Fibroblast of lung (primary cell): ENCODE data around the gene CP.

Experiments
- EZH2 ChIP-seq: IDR thresholded peaks from 2 replicates; pipeline ENCODE4 v1.5.1; 2012; ENCODE audit warnings: low read length, control low read depth, mild to moderate bottlenecking; ENCODE audit errors: missing control alignments
- TF ChIP-seq, protein P1 (sequence below), 2 donors: IDR thresholded peaks in 1 of 2; conservative IDR thresholded peaks in 1 of 2; 1 replicate in 1 of 2; 2 replicates in 1 of 2; pipeline ENCODE4 v1.5.1; 2011 to 2012; ENCODE audit warnings: low read length in 2 of 2, control low read depth in 1 of 2, inconsistent platforms in 1 of 2, low read depth in 1 of 2, mild to moderate bottlenecking in 1 of 2

DNA sequence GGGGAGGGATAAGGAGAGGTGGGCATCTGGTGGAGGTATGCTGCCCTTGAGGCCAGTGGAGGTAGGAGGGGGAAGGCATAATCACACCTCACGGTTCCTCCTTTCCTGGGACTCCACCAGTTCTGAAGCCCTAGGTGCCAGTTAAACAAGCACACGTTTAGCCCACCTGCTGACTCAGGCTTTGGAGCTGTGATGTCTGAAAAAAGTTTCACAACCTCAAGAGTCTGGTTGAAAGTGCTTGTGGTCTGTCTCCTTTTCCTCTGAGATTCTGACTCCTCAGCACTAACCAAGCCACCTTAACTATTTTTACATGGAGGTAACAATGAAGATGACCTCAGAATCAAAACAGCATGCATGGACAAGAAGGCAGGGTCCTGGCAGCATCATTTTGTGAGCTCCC lies 69.2 kb downstream of the CP start:
- TF ChIP-seq, protein P1, sequence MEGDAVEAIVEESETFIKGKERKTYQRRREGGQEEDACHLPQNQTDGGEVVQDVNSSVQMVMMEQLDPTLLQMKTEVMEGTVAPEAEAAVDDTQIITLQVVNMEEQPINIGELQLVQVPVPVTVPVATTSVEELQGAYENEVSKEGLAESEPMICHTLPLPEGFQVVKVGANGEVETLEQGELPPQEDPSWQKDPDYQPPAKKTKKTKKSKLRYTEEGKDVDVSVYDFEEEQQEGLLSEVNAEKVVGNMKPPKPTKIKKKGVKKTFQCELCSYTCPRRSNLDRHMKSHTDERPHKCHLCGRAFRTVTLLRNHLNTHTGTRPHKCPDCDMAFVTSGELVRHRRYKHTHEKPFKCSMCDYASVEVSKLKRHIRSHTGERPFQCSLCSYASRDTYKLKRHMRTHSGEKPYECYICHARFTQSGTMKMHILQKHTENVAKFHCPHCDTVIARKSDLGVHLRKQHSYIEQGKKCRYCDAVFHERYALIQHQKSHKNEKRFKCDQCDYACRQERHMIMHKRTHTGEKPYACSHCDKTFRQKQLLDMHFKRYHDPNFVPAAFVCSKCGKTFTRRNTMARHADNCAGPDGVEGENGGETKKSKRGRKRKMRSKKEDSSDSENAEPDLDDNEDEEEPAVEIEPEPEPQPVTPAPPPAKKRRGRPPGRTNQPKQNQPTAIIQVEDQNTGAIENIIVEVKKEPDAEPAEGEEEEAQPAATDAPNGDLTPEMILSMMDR (conservative IDR thresholded peaks at IDR 0.05 in 1 of 2, IDR thresholded peaks at IDR 0.05 in 1 of 2; ENCODE audit: low read depth in 1 of 2, low read length in 2 of 2) = no peak
- TF ChIP-seq EZH2 = no peak
